AG04450 (cell line): ENCODE measurements around the gene ZNF800. TPM values are rescaled to one million over a fixed set of nuclear protein-coding genes. Genes with fewer than 3 reads are reported as not detected.

Source experiments
- CTCF ChIA-PET: fragments of 300-600, 350-600 bp; formaldehyde crosslinking; extraction: SDS; loops from one replicate; lab custom pipeline; 2022; ENCODE audit warnings: antibody characterized with exemption, inconsistent platforms; lab: Charles Lee
- POLR2A ChIA-PET: fragments of 350-600 bp; formaldehyde crosslinking; extraction: SDS; loops from one replicate; lab custom pipeline; 2021; ENCODE audit warnings: antibody characterized with exemption, inconsistent platforms; lab: Yijun Ruan, JAX
- DNase-seq: peaks from one replicate; pipeline ENCODE4 v3.0.0-alpha.2; 2011; ENCODE audit warnings: low read depth, low spot score
- H3K27ac ChIP-seq: one replicate; pipeline ENCODE4 v1.5.1; 2012; ENCODE audit warnings: low read depth, low read length, control low read depth
- H3K27me3 ChIP-seq: one replicate; pipeline ENCODE4 v1.6.0; 2012; ENCODE audit warnings: low read length; ENCODE audit not compliant: control insufficient read depth, insufficient read depth
- H3K4me3 ChIP-seq: 2 replicates; pipeline ENCODE4 v1.5.1; 2011; ENCODE audit warnings: mild to moderate bottlenecking, low read depth, low read length, control low read depth
- H3K9me3 ChIP-seq: 2 replicates; pipeline ENCODE4 v1.5.1; 2012; ENCODE audit warnings: low read length; ENCODE audit not compliant: control insufficient read depth, insufficient read depth
- CTCF ChIP-seq: IDR thresholded peaks from 2 replicates; pipeline ENCODE4 v1.5.1; 2011; ENCODE audit warnings: low read depth, low read length, control low read depth, inconsistent platforms
- polyA plus RNA-seq: library from polyadenylated mRNA; depleted of rRNA; stranded (reverse); fragments of >200 nt; gene quantifications from 2 replicates; pipeline ENCODE4 v1.2.3, GENCODE V29; 2011

Gene ZNF800
- polyA plus RNA-seq, 1 experiment: 13.1 TPM

GRCh38 chr7:127380479-127380878 is 12.0 kb downstream of the ZNF800 start:
- H3K27me3 ChIP-seq: no peaks in the 10 kb centered on the region
- no peak overlapping the region for H3K27ac ChIP-seq
- H3K4me3 ChIP-seq: no peak overlapping the region
- no peak for TF ChIP-seq CTCF
- ChIA-PET POLR2A (no interaction called here), CTCF (interaction anchor here (1.5 kb wide), 1 partner anchor 33 kb away, joined by 5 read pairs; no protein-coding TSS in a partner anchor)
- H3K9me3 ChIP-seq: no peaks in the 10 kb centered on the region
- DNase-seq: no peak

- ChIA-PET POLR2A (no interaction called here), CTCF (interaction anchor here (1.5 kb wide), 1 partner anchor 32 kb away, joined by 5 read pairs; no protein-coding TSS in a partner anchor)
- Histone ChIP-seq H3K27me3 (no peaks in the 10 kb centered on the region), H3K9me3 (no peaks in the 10 kb centered on the region), H3K27ac (no peak overlapping the region), H3K4me3 (no peak overlapping the region)
- no peak for TF ChIP-seq CTCF
- DNase-seq: no peak
Measured at GRCh38 chr7:127379642-127380041, 12.9 kb downstream of the ZNF800 start.

GRCh38 chr7:127378537-127378936 is 14.0 kb downstream of the ZNF800 start:
- no peak overlapping the region for H3K4me3 ChIP-seq
- no peaks in the 10 kb centered on the region for H3K9me3 ChIP-seq
- no peak for DNase-seq
- H3K27ac ChIP-seq: no peak overlapping the region
- no peak for TF ChIP-seq CTCF
- ChIA-PET CTCF (interaction anchor here (2.0 kb wide), 1 partner anchor 31 kb away, joined by 6 read pairs; no protein-coding TSS in a partner anchor), POLR2A (no interaction called here)
- H3K27me3 ChIP-seq: no peaks in the 10 kb centered on the region

- no peak for TF ChIP-seq CTCF
- no peaks in the 10 kb centered on the region for H3K9me3 ChIP-seq
- POLR2A ChIA-PET: no interaction called here
- H3K27ac ChIP-seq: no peak overlapping the region
- H3K27me3 ChIP-seq: no peaks in the 10 kb centered on the region
- H3K4me3 ChIP-seq: no peak overlapping the region
- CTCF ChIA-PET: interaction anchor here (0.9 to 2.0 kb wide), 2 partner anchors 30 to 831 kb away, joined by 3 to 6 read pairs; no protein-coding TSS in a partner anchor
- DNase-seq: no peak
Measured at GRCh38 chr7:127377425-127377824, 15.1 kb downstream of the ZNF800 start.

GRCh38 chr7:127375631-127376030 is 16.9 kb downstream of the ZNF800 start:
- Histone ChIP-seq H3K4me3 (no peak overlapping the region), H3K27ac (no peak overlapping the region), H3K9me3 (no peaks in the 10 kb centered on the region), H3K27me3 (no peaks in the 10 kb centered on the region)
- TF ChIP-seq CTCF: no peak
- ChIA-PET POLR2A (no interaction called here), CTCF (interaction anchor here (1.5 kb wide), 1 partner anchor 8 kb away, joined by 3 read pairs; no protein-coding TSS in a partner anchor)
- no peak for DNase-seq
